HG02840 (cell line): Measurements from ENCODE around the gene SKIC3.

Experiments
- ATAC-seq: cut with Tn5 transposase; IDR thresholded peaks from one replicate; pipeline ENCODE4 v1.9.1; 2021; ENCODE audit warnings: mild to moderate bottlenecking, moderate library complexity, moderate number of reproducible peaks; ENCODE audit not compliant: unreplicated experiment, low FRiP score

SKIC3 gene

GRCh38 chr5:95532415-95532814 is 22.4 kb downstream of the SKIC3 start:
- ATAC-seq: no peak

- ATAC-seq: no peak
These were observed 23.3 kb downstream of the SKIC3 start for GRCh38 chr5:95531491-95531890.

GRCh38 chr5:95530416-95530815 is 24.4 kb downstream of the SKIC3 start:
- ATAC-seq: no peak

GRCh38 chr5:95528565-95528964 is 26.2 kb downstream of the SKIC3 start:
- no peak for ATAC-seq

- no peak for ATAC-seq
These were observed 27.9 kb downstream of the SKIC3 start for GRCh38 chr5:95526871-95527270.

- ATAC-seq: no peak
These were observed 30.4 kb downstream of the SKIC3 start for GRCh38 chr5:95524423-95524822.

- no peak for ATAC-seq
These were observed 34.6 kb downstream of the SKIC3 start for GRCh38 chr5:95520206-95520605.

GRCh38 chr5:95519681-95520080 is 35.1 kb downstream of the SKIC3 start:
- ATAC-seq: no peak

GRCh38 chr5:95519151-95519550 is 35.6 kb downstream of the SKIC3 start:
- no peak for ATAC-seq

- ATAC-seq: no peak
These were observed 36.4 kb downstream of the SKIC3 start for GRCh38 chr5:95518417-95518816.

GRCh38 chr5:95511606-95512005 is 43.2 kb downstream of the SKIC3 start:
- no peak for ATAC-seq

- no peak for ATAC-seq
These were observed 46.2 kb downstream of the SKIC3 start for GRCh38 chr5:95508550-95508949.
